Esophagus muscularis mucosa (tissue), 4 donors: ENCODE results near the gene PHF2. TPM values are rescaled to one million over a fixed set of nuclear protein-coding genes. Genes with fewer than 3 reads are reported as not detected.

Experiments used
- DNase-seq: peaks from one replicate; pipeline ENCODE4 v3.0.0-alpha.2; 2017; ENCODE audit errors: extremely low spot score
- H3K27ac ChIP-seq, 4 donors: fragments of 200-600 bp; sonication (generic); replicated peaks in 1 of 4; 1 replicate in 3 of 4; 2 replicates in 1 of 4; pipeline ENCODE4 v1.5.1; 2016 to 2019; ENCODE audit warnings: mild to moderate bottlenecking in 1 of 4
- H3K27me3 ChIP-seq, 4 donors: fragments of 200-600 bp; sonication (generic); one replicate each; pipeline versions ENCODE4 v1.5.1 to v1.6.0; 2016 to 2019
- H3K36me3 ChIP-seq, 4 donors: fragments of 200-600 bp; sonication (generic); one replicate each; pipeline ENCODE4 v1.5.1; 2016 to 2019
- H3K4me1 ChIP-seq, 4 donors: fragments of 200-600 bp; sonication (generic); one replicate each; pipeline ENCODE4 v1.5.1; 2016 to 2019
- H3K4me3 ChIP-seq, 4 donors: fragments of 200-600 bp; sonication (generic); 1 replicate in 2 of 4; 2 replicates in 2 of 4; pipeline ENCODE4 v1.5.1; 2016 to 2019; ENCODE audit warnings: mild to moderate bottlenecking in 4 of 4, moderate library complexity in 1 of 4
- H3K9me3 ChIP-seq, 4 donors: fragments of 200-600 bp; sonication (generic); 1 replicate in 3 of 4; 2 replicates in 1 of 4; pipeline ENCODE4 v1.5.1; 2016 to 2019
- CTCF ChIP-seq, 3 experiments: fragments of 200-600 bp in 2 of 3; fragments of 450-650 bp in 1 of 3; sonication (generic) in 2 of 3; IDR thresholded peaks; one replicate each; pipeline ENCODE4 v1.5.1; 2017 to 2019; ENCODE audit warnings: antibody characterized with exemption in 3 of 3, mild to moderate bottlenecking in 2 of 3, moderate library complexity in 1 of 3
- EP300 ChIP-seq: sonication (generic); formaldehyde crosslinking; IDR thresholded peaks from one replicate; pipeline ENCODE4 v1.6.1; 2017; ENCODE audit warnings: antibody characterized with exemption
- POLR2A ChIP-seq: fragments of 450-650 bp; IDR thresholded peaks from one replicate; pipeline ENCODE4 v1.6.1; 2017; ENCODE audit warnings: antibody characterized with exemption, moderate library complexity, mild to moderate bottlenecking, low read depth
- POLR2AphosphoS5 ChIP-seq, 2 donors: sonication (generic); formaldehyde crosslinking; IDR thresholded peaks; one replicate each; pipeline ENCODE4 v1.6.1; 2017; ENCODE audit warnings: antibody characterized with exemption in 2 of 2
- WGBS: methylation state at CpG from one replicate; pipeline ENCODE4 v1.1.5; 2018; 5-methylcytosine and 5-hydroxymethylcytosine counted together
- intact Hi-C: fragments of 100-400 bp; cut with DNase I; formaldehyde crosslinking; loops from one replicate; pipeline ENCODE4 v1.15.1; 2023
- total RNA-seq, 4 donors: library from RNA; depleted of rRNA; stranded (reverse); fragments of >200 nt; gene quantifications; one replicate each; pipeline versions ENCODE4 v1.1.0 to v1.2.1, GENCODE V29; 2016

PHF2 gene
- total RNA-seq, 4 donors from 2014 or later = 35.7 to 53.5 (median 43.2) TPM

GRCh38 chr9:93678199-93679019 lies 102.0 kb downstream of the PHF2 start:
- DNase-seq = peak; percentile 84
- H3K9me3 ChIP-seq = no peaks in the 10 kb centered on the region
- H3K4me3 ChIP-seq = no peak overlapping the region
- H3K4me1 ChIP-seq = peaks cover 0 to 8% (median 5%) of the 10 kb centered on the region in 4 donors
- TF ChIP-seq POLR2AphosphoS5 (IDR thresholded peaks at IDR 0.05) (no peak), CTCF (IDR thresholded peaks at IDR 0.05) (no peak), POLR2A (no peak), EP300 (no peak)
- H3K27ac ChIP-seq = no peak overlapping the region
- H3K27me3 ChIP-seq = peaks cover 0 to 9% (median 0%) of the 10 kb centered on the region in 4 donors
- WGBS = 85% methylated on average over 13 of the region's 17 CpGs
- peaks cover 45 to 63% (median 53%) of the 10 kb centered on the region in 4 donors for H3K36me3 ChIP-seq
- intact Hi-C loops = no loop called here

- no peak for TF ChIP-seq CTCF (IDR thresholded peaks at IDR 0.05)
- no peak for TF ChIP-seq POLR2AphosphoS5 (IDR thresholded peaks at IDR 0.05)
- DNase-seq = peak; percentile 90
- Histone ChIP-seq H3K9me3 (no peaks in the 10 kb centered on the region), H3K36me3 (peaks cover 31 to 49% (median 39%) of the 10 kb centered on the region in 4 donors), H3K4me1 (peaks cover 0 to 8% (median 5%) of the 10 kb centered on the region in 4 donors), H3K4me3 (no peak overlapping the region), H3K27ac (no peak overlapping the region), H3K27me3 (peaks cover 0 to 16% (median 0%) of the 10 kb centered on the region in 4 donors)
- WGBS = 76% methylated on average over 16 of the region's 18 CpGs
- intact Hi-C loops = loop anchor here (5.0 kb wide), 1 partner anchor 533 kb away; no protein-coding TSS in a partner anchor
Observed at GRCh38 chr9:93679536-93680442, 103.4 kb downstream of the PHF2 start.

- Histone ChIP-seq H3K36me3 (peaks cover 22 to 41% (median 30%) of the 10 kb centered on the region in 4 donors), H3K27ac (no peak overlapping the region), H3K9me3 (no peaks in the 10 kb centered on the region), H3K27me3 (peaks cover 0 to 19% (median 0%) of the 10 kb centered on the region in 4 donors), H3K4me1 (peaks cover 0 to 8% (median 5%) of the 10 kb centered on the region in 4 donors), H3K4me3 (no peak overlapping the region)
- WGBS = 100% methylated on average over 1 of the region's 16 CpGs
- peak; percentile 88 for DNase-seq
- no peak for TF ChIP-seq POLR2A
- no peak for TF ChIP-seq EP300
- TF ChIP-seq CTCF (IDR thresholded peaks at IDR 0.05) = no peak
- no peak for TF ChIP-seq POLR2AphosphoS5 (IDR thresholded peaks at IDR 0.05)
- intact Hi-C loops = loop anchor here (5.0 kb wide), 1 partner anchor 532 kb away; no protein-coding TSS in a partner anchor
Observed at GRCh38 chr9:93680443-93681268, 104.3 kb downstream of the PHF2 start.
